ENCODE measurements around the gene SRY. TPM values are rescaled to one million over a fixed set of nuclear protein-coding genes. Genes with fewer than 3 reads are reported as not detected.

Gene SRY
- not detected in 2 replicates for total RNA-seq

- H3K27ac ChIP-seq (ENCODE audit: low read depth, low read length): no peak within 1 kb of the TSS
- H3K4me3 ChIP-seq (ENCODE audit: insufficient read depth, low read length): no peak within 1 kb of the TSS
- H3K4me1 ChIP-seq (ENCODE audit: insufficient read depth, low read length): no peaks in the 10 kb centered on the region
- no peak for TF ChIP-seq CTCF (IDR thresholded peaks at IDR 0.05; ENCODE audit: extremely low read depth, low read depth, low read length)
- no peak for DNase-seq (ENCODE audit: insufficient read length, low spot score, missing footprints)
- H3K9me3 ChIP-seq (ENCODE audit: low read depth, low read length): no peaks in the 10 kb centered on the region
- H2AFZ ChIP-seq (ENCODE audit: low read length): no peak within 1 kb of the TSS
- H4K20me1 ChIP-seq (ENCODE audit: insufficient read depth, low read length): no peaks in the 10 kb centered on the region
- no peaks in the 10 kb centered on the region for H3K79me2 ChIP-seq (ENCODE audit: insufficient read depth, low read length)
- no peaks in the 10 kb centered on the region for H3K27me3 ChIP-seq (ENCODE audit: insufficient read depth, low read length)
- no peaks in the 10 kb centered on the region for H3K36me3 ChIP-seq (ENCODE audit: insufficient read depth, low read length)
- H3K4me2 ChIP-seq (ENCODE audit: insufficient read depth, low read length): no peak within 1 kb of the TSS
Measured at GRCh38 chrY:2787600-2787999, at the start of gene SRY. SRY (minus strand) TSS chrY:2787682; CDS start chrY:2787603, 79 bp downstream.

- H3K4me1 ChIP-seq (ENCODE audit: insufficient read depth, low read length): no peaks in the 10 kb centered on the region
- no peak for DNase-seq (ENCODE audit: insufficient read length, low spot score, missing footprints)
- H3K4me2 ChIP-seq (ENCODE audit: insufficient read depth, low read length): no peak overlapping the region
- H4K20me1 ChIP-seq (ENCODE audit: insufficient read depth, low read length): no peaks in the 10 kb centered on the region
- H3K79me2 ChIP-seq (ENCODE audit: insufficient read depth, low read length): no peaks in the 10 kb centered on the region
- no peaks in the 10 kb centered on the region for H3K9me3 ChIP-seq (ENCODE audit: low read depth, low read length)
- no peak overlapping the region for H2AFZ ChIP-seq (ENCODE audit: low read length)
- no peaks in the 10 kb centered on the region for H3K27me3 ChIP-seq (ENCODE audit: insufficient read depth, low read length)
- H3K27ac ChIP-seq (ENCODE audit: low read depth, low read length): no peak overlapping the region
- no peak overlapping the region for H3K4me3 ChIP-seq (ENCODE audit: insufficient read depth, low read length)
- H3K36me3 ChIP-seq (ENCODE audit: insufficient read depth, low read length): no peaks in the 10 kb centered on the region
- no peak for TF ChIP-seq CTCF (IDR thresholded peaks at IDR 0.05; ENCODE audit: extremely low read depth, low read depth, low read length)
Measured at GRCh38 chrY:2837078-2837477, 49.6 kb upstream of the SRY start.

- Histone ChIP-seq H3K9me3 (ENCODE audit: low read depth, low read length) (no peaks in the 10 kb centered on the region), H3K27me3 (ENCODE audit: insufficient read depth, low read length) (no peaks in the 10 kb centered on the region), H3K79me2 (ENCODE audit: insufficient read depth, low read length) (no peaks in the 10 kb centered on the region), H3K4me3 (ENCODE audit: insufficient read depth, low read length) (no peak overlapping the region), H2AFZ (ENCODE audit: low read length) (no peak overlapping the region), H3K4me1 (ENCODE audit: insufficient read depth, low read length) (no peaks in the 10 kb centered on the region), H3K27ac (ENCODE audit: low read depth, low read length) (no peak overlapping the region), H3K4me2 (ENCODE audit: insufficient read depth, low read length) (no peak overlapping the region), H3K36me3 (ENCODE audit: insufficient read depth, low read length) (no peaks in the 10 kb centered on the region), H4K20me1 (ENCODE audit: insufficient read depth, low read length) (no peaks in the 10 kb centered on the region)
- no peak for DNase-seq (ENCODE audit: insufficient read length, low spot score, missing footprints)
- TF ChIP-seq CTCF (IDR thresholded peaks at IDR 0.05; ENCODE audit: extremely low read depth, low read depth, low read length): no peak
Measured at GRCh38 chrY:2835230-2835629, 47.7 kb upstream of the SRY start.

- no peak overlapping the region for H3K27ac ChIP-seq (ENCODE audit: low read depth, low read length)
- H3K4me1 ChIP-seq (ENCODE audit: insufficient read depth, low read length): no peaks in the 10 kb centered on the region
- H3K27me3 ChIP-seq (ENCODE audit: insufficient read depth, low read length): no peaks in the 10 kb centered on the region
- no peak for TF ChIP-seq CTCF (IDR thresholded peaks at IDR 0.05; ENCODE audit: extremely low read depth, low read depth, low read length)
- H2AFZ ChIP-seq (ENCODE audit: low read length): no peak overlapping the region
- no peaks in the 10 kb centered on the region for H3K9me3 ChIP-seq (ENCODE audit: low read depth, low read length)
- no peak for DNase-seq (ENCODE audit: insufficient read length, low spot score, missing footprints)
- no peaks in the 10 kb centered on the region for H3K79me2 ChIP-seq (ENCODE audit: insufficient read depth, low read length)
- H4K20me1 ChIP-seq (ENCODE audit: insufficient read depth, low read length): no peaks in the 10 kb centered on the region
- H3K4me2 ChIP-seq (ENCODE audit: insufficient read depth, low read length): no peak overlapping the region
- no peaks in the 10 kb centered on the region for H3K36me3 ChIP-seq (ENCODE audit: insufficient read depth, low read length)
- no peak overlapping the region for H3K4me3 ChIP-seq (ENCODE audit: insufficient read depth, low read length)
Measured at GRCh38 chrY:2828497-2828896, 41.0 kb upstream of the SRY start.
